ENCODE measurements around the gene CELF2.

The CELF2 gene

GRCh38 chr10:11249152-11249807, 231.6 kb downstream of the CELF2 start:
- TF ChIP-seq POLR2A (IDR thresholded peaks at IDR 0.05; ENCODE audit: extremely low read depth, insufficient read length) (no peak), MYC (IDR thresholded peaks at IDR 0.05; ENCODE audit: low read depth, low read length) (no peak), MAX (IDR thresholded peaks at IDR 0.05; ENCODE audit: low read depth, low read length) (no peak), CTCF (IDR thresholded peaks at IDR 0.05; ENCODE audit: low read depth, low read length) (no peak)
- no peak overlapping the region for H3K4me3 ChIP-seq (ENCODE audit: low read depth, low read length)
- DNase-seq (ENCODE audit: low read depth): no peak

- no peak for TF ChIP-seq MAX (IDR thresholded peaks at IDR 0.05; ENCODE audit: low read depth, low read length)
- TF ChIP-seq POLR2A (IDR thresholded peaks at IDR 0.05; ENCODE audit: extremely low read depth, insufficient read length): no peak
- TF ChIP-seq MYC (IDR thresholded peaks at IDR 0.05; ENCODE audit: low read depth, low read length): no peak
- TF ChIP-seq CTCF (IDR thresholded peaks at IDR 0.05; ENCODE audit: low read depth, low read length): no peak
- no peak overlapping the region for H3K4me3 ChIP-seq (ENCODE audit: low read depth, low read length)
- DNase-seq (ENCODE audit: low read depth): no peak
These were observed 232.1 kb downstream of the CELF2 start for GRCh38 chr10:11249808-11250195.

- no peak for DNase-seq (ENCODE audit: low read depth)
- no peak overlapping the region for H3K4me3 ChIP-seq (ENCODE audit: low read depth, low read length)
- no peak for TF ChIP-seq MAX (IDR thresholded peaks at IDR 0.05; ENCODE audit: low read depth, low read length)
- no peak for TF ChIP-seq POLR2A (IDR thresholded peaks at IDR 0.05; ENCODE audit: extremely low read depth, insufficient read length)
- no peak for TF ChIP-seq MYC (IDR thresholded peaks at IDR 0.05; ENCODE audit: low read depth, low read length)
- TF ChIP-seq CTCF (IDR thresholded peaks at IDR 0.05; ENCODE audit: low read depth, low read length): no peak
These were observed 232.6 kb downstream of the CELF2 start for GRCh38 chr10:11250304-11250703.

GRCh38 chr10:11252887-11253286, 235.2 kb downstream of the CELF2 start:
- no peak overlapping the region for H3K4me3 ChIP-seq (ENCODE audit: low read depth, low read length)
- DNase-seq (ENCODE audit: low read depth): no peak
- TF ChIP-seq MYC (IDR thresholded peaks at IDR 0.05; ENCODE audit: low read depth, low read length) (no peak), MAX (IDR thresholded peaks at IDR 0.05; ENCODE audit: low read depth, low read length) (no peak), POLR2A (IDR thresholded peaks at IDR 0.05; ENCODE audit: extremely low read depth, insufficient read length) (no peak)

GRCh38 chr10:11253385-11254002, 235.8 kb downstream of the CELF2 start:
- TF ChIP-seq POLR2A (IDR thresholded peaks at IDR 0.05; ENCODE audit: extremely low read depth, insufficient read length): no peak
- no peak for DNase-seq (ENCODE audit: low read depth)
- H3K4me3 ChIP-seq (ENCODE audit: low read depth, low read length): no peak overlapping the region

GRCh38 chr10:11255156-11255555, 237.5 kb downstream of the CELF2 start:
- TF ChIP-seq POLR2A (IDR thresholded peaks at IDR 0.05; ENCODE audit: extremely low read depth, insufficient read length) (no peak), MAX (IDR thresholded peaks at IDR 0.05; ENCODE audit: low read depth, low read length) (no peak), CTCF (IDR thresholded peaks at IDR 0.05; ENCODE audit: low read depth, low read length) (no peak), MYC (IDR thresholded peaks at IDR 0.05; ENCODE audit: low read depth, low read length) (no peak)
- no peak for DNase-seq (ENCODE audit: low read depth)
- H3K4me3 ChIP-seq (ENCODE audit: low read depth, low read length): no peak overlapping the region

Measured in NB4 (cell line).